Ovary (tissue), 3 donors: ENCODE data around the gene RANBP6.

ENCODE experiments used
- CTCF ChIP-seq, 3 donors: fragments of 450-650 bp in 2 of 3; fragments of 200-600 bp in 1 of 3; IDR thresholded peaks; one replicate each; pipeline versions ENCODE4 v1.5.1 to v1.8.0; 2016 to 2022; ENCODE audit warnings: antibody characterized with exemption in 3 of 3, mild to moderate bottlenecking in 1 of 3
- EP300 ChIP-seq: sonication (generic); formaldehyde crosslinking; IDR thresholded peaks from one replicate; pipeline ENCODE4 v1.6.1; 2017; ENCODE audit warnings: antibody characterized with exemption
- POLR2A ChIP-seq: fragments of 450-650 bp; IDR thresholded peaks from one replicate; pipeline ENCODE4 v1.6.1; 2017; ENCODE audit warnings: antibody characterized with exemption, mild to moderate bottlenecking, moderate library complexity
- donor health status: DM: no; HTN: no; CAD: no.

GRCh38 chr9:6006749-6007057, 8.7 kb downstream of the RANBP6 start:
- TF ChIP-seq CTCF (IDR thresholded peaks at IDR 0.05) (no peak), EP300 (no peak), POLR2A (no peak)
